GM19324 (cell line): ENCODE data around the gene ALAS2.
"Not testable (repeated sequence)": the region's sequence is repeated elsewhere in the genome, so short reads cannot be mapped to it uniquely, and the experiment has no call there.

Source experiments
- ATAC-seq: cut with Tn5 transposase; IDR thresholded peaks from one replicate; pipeline ENCODE4 v1.9.1; 2021; ENCODE audit warnings: mild to moderate bottlenecking, moderate library complexity; ENCODE audit not compliant: unreplicated experiment, low FRiP score

Gene ALAS2

DNA sequence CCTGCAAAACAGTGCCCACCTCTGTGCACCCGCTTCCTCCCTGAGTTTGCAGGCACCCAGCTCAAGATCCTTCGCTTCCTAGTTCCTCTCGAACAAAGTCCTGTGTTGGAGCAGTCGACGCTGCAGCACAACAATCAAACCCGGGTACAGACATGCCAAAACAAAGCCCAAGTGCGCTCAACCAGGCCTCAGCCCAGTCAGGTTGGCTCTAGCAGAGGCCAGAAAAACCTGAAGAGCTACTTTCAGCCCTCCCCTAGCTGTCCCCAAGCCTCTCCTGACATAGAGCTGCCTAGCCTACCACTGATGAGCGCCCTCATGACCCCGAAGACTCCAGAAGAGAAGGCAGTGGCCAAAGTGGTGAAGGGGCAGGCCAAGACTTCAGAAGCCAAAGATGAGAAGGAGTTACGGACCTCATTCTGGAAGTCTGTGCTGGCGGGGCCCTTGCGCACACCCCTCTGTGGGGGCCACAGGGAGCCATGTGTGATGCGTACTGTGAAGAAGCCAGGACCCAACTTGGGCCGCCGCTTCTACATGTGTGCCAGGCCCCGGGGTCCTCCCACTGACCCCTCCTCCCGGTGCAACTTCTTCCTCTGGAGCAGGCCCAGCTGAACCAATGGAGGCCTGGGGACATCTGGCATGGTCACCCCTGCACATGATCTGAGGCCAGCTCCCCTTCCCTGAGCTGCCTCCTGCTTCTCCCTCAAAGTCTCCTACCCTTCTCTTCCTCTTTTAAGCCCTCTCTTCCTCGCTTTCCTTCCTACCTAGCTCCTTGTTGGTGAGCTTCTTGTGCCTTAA is 23.8 kb downstream of the ALAS2 start:
- no peak for ATAC-seq

GRCh38 chrX:55005256-55005655 is 25.5 kb downstream of the ALAS2 start:
- ATAC-seq: no peak

- ATAC-seq: no peak
These were observed 26.5 kb downstream of the ALAS2 start for GRCh38 chrX:55004231-55004630.

- ATAC-seq: peak; percentile 95
These were observed 30.8 kb downstream of the ALAS2 start, which contains the start of gene APEX2 for GRCh38 chrX:54999717-55000598. TSS of gene APEX2 (plus strand) at chrX:55000363. CDS start at chrX:55000423, 60 bp downstream.

DNA sequence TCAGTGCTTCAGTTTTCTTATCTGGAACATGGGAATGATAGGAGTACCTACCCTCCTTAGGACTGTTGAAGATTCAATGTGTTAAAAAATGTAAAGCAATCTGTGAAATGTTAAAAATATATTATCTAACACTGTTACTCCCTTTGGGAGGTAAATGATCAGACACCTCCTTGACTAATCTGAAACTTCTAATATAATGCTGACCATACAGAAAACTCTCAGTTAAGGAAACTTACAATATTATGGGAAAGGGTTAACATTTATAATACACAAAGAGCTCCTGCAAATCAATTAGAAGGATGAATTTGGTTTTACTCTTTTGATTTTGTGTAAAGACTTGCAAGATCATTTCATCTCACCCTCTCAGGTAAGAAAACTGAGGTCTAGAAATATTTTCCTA is 35.2 kb downstream of the ALAS2 start:
- ATAC-seq: no peak

DNA sequence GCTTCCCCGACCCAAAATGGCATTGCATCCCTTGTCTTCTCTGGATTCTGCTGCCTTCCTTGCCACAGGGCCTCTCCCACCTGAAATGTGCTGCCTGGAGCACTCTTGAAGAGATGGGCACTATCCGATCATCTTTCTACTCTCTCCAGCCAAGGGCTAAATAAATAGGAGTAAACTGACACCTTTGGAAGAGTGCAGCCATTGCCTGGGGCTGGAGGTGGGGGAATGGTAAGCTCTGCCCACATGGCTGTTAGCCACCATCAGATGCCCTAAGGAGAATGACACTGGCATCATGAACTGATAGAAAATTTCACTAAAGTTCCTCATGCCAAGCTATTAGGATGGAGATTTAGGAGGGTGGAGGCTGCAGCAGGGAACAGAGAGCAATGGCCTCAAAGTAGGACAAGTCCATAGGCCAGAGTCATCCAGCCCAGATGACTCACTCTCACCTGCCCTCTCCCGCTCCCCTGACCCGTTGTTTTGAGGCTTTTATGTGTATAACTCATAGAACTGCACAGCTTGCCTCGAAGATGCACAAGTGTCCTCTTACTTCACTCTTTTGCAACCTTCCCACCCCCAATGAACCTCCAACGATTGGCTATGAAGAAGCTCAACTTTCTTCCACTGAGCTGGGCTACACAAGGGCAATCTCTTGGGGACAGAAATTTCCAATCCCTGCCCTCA is 36.0 kb downstream of the ALAS2 start:
- no peak for ATAC-seq

- no peak for ATAC-seq
These were observed 36.7 kb downstream of the ALAS2 start, which contains the start of gene PFKFB1 for GRCh38 chrX:54994099-54994498. TSS of gene PFKFB1 (minus strand) at chrX:54994188. CDS start at chrX:54994007, 181 bp downstream.

GRCh38 chrX:54992911-54993622 is 37.7 kb downstream of the ALAS2 start:
- no peak for ATAC-seq

DNA sequence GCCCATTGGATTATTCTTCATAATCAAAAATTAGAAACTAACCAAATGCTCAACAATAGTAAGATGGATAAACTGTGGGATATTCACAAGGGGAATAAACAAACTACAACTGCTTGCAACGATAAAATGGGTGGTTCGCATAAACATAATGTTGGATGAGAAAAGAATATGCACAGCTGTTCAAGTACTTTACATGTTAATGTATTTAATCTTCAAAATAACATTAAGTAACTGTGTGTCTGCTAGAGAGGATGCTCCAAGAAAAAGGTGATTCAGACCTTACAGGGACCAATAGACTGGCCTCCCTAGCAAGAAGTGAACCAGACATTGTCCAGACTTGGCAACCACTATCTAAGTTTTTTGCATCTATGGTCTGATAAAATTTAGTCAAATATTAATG is 39.1 kb downstream of the ALAS2 start:
- ATAC-seq: no peak

DNA sequence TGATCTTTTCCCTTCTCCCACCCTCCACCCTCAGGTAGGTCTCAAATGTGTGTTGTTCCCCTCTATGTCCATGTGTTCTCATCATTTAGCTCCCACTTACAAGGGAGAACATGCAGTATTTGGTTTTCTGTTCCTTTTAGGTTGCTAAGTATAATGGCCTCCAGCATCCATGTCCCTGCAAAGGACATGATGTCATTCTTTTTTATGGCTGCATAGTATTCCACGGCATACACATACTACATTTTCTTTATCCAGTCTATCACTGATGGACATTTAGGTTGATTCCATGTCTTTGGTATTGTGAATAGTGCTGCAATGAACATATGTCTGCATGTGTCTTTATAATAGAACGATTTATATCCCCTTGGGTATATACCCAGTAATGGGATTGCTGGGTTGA is 47.5 kb downstream of the ALAS2 start:
- ATAC-seq: not testable (repeated sequence)

GRCh38 chrX:54980334-54980733 is 50.4 kb downstream of the ALAS2 start:
- ATAC-seq: no peak

DNA sequence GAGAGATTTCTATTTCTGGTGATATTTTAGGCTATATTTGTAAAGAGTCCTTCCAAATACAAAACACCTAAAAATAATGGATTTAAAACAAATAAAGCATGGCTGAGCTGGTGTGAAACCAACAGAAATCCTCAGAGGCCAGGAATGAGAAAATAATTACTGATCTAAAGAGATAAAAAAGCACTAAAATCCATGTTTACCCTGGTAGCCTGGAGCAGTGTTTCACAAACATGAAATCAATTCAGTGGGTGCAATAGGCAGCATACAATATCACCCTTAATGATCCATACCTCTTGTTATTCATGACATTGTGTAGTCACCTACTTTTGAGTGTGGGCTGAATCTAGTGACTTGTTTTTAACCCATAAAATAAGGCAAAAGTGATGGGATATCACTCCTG is 51.3 kb downstream of the ALAS2 start:
- no peak for ATAC-seq

GRCh38 chrX:54978448-54978847 is 52.3 kb downstream of the ALAS2 start:
- no peak for ATAC-seq

- ATAC-seq: no peak
These were observed 53.4 kb downstream of the ALAS2 start for GRCh38 chrX:54977387-54977786.

- no peak for ATAC-seq
These were observed 65.8 kb downstream of the ALAS2 start for GRCh38 chrX:54964766-54965497.

DNA sequence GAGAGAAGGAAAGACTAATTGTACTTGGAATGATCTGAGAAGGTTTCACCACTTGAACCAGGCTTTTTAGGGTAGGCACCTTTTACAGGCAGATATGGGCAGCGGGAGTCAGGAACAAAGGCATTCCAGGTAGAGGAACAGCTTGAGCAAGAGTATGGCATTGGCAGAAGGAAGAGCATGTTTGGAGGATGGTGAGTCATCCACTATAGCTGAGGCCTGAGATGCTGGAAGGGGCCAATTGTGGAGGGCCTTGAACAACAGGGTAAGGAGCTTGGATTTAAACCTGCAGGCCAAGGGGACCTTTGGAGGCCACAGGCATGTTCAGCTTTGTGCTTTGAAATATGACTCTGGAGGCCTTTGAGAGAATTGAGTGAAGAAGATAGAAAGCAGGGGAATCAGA is 69.0 kb downstream of the ALAS2 start:
- no peak for ATAC-seq
